HepG2 (cell line): ENCODE data around the gene ROBO3.

Source experiments
- MYPOP ChIP-seq: sonication (generic); formaldehyde crosslinking; IDR thresholded peaks from 2 replicates; pipeline ENCODE4 v1.8.1; 2023; ENCODE audit warnings: mild to moderate bottlenecking, moderate library complexity, missing genetic modification reagents
- RAD21 ChIP-seq: fragments of 450-650 bp; formaldehyde crosslinking; IDR thresholded peaks from 2 replicates; pipeline ENCODE4 v1.5.0; 2020; ENCODE audit warnings: mild to moderate bottlenecking
- RELA ChIP-seq: sonication (generic); formaldehyde crosslinking; IDR thresholded peaks from 2 replicates; pipeline ENCODE4 v1.4.0; 2020; ENCODE audit warnings: missing genetic modification reagents
- TOPORS ChIP-seq: sonication (generic); formaldehyde crosslinking; IDR thresholded peaks from 2 replicates; pipeline ENCODE4 v1.8.0; 2023; ENCODE audit warnings: mild to moderate bottlenecking, missing genetic modification reagents
- YY1 ChIP-seq: IDR thresholded peaks from 2 replicates; pipeline ENCODE4 v1.6.1; 2011; ENCODE audit warnings: low read length, low read depth, moderate library complexity, mild to moderate bottlenecking; ENCODE audit not compliant: insufficient read depth, insufficient replicate concordance
- TF ChIP-seq, protein P1 (sequence below): sonication (generic); formaldehyde crosslinking; IDR thresholded peaks from 2 replicates; pipeline ENCODE4 v1.5.0; 2020; ENCODE audit warnings: mild to moderate bottlenecking, missing genetic modification reagents, moderate library complexity
- TF ChIP-seq, protein P2 (sequence below): IDR thresholded peaks from 2 replicates; pipeline ENCODE4 v1.6.1; 2016; ENCODE audit warnings: missing genetic modification reagents, missing compliant biosample characterization

DNA sequence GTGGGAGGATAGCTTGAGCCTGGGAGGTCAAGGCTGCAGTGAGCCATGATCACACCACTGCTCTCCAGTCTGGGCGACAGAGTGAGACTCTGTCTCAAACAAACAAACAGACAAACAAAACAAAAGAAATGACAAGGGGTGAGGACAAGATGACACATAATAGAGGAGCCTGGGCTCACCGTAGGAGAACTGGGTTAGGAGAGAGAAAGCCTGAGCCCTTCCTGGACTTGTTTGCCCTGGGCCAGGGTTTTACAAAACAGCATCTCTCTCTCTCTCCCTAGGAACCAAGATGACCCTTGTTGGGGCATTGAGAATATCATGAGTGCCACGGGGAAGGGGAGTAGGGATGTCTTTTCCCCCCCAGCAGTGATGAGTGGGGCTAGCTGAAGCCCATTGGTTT is 15.7 kb downstream of the ROBO3 start:
- TF ChIP-seq RAD21 (no peak), MYPOP (no peak), YY1 (no peak), RELA (CRISPR knock-in tag) (no peak), TOPORS (CRISPR knock-in tag) (no peak)
- TF ChIP-seq, protein P1, sequence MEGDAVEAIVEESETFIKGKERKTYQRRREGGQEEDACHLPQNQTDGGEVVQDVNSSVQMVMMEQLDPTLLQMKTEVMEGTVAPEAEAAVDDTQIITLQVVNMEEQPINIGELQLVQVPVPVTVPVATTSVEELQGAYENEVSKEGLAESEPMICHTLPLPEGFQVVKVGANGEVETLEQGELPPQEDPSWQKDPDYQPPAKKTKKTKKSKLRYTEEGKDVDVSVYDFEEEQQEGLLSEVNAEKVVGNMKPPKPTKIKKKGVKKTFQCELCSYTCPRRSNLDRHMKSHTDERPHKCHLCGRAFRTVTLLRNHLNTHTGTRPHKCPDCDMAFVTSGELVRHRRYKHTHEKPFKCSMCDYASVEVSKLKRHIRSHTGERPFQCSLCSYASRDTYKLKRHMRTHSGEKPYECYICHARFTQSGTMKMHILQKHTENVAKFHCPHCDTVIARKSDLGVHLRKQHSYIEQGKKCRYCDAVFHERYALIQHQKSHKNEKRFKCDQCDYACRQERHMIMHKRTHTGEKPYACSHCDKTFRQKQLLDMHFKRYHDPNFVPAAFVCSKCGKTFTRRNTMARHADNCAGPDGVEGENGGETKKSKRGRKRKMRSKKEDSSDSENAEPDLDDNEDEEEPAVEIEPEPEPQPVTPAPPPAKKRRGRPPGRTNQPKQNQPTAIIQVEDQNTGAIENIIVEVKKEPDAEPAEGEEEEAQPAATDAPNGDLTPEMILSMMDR (CRISPR knock-in tag): no peak
- TF ChIP-seq, protein P2, sequence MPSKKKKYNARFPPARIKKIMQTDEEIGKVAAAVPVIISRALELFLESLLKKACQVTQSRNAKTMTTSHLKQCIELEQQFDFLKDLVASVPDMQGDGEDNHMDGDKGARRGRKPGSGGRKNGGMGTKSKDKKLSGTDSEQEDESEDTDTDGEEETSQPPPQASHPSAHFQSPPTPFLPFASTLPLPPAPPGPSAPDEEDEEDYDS (CRISPR knock-in tag): no peak
